Measurements from ENCODE around the gene CDH15.

The CDH15 gene

DNA sequence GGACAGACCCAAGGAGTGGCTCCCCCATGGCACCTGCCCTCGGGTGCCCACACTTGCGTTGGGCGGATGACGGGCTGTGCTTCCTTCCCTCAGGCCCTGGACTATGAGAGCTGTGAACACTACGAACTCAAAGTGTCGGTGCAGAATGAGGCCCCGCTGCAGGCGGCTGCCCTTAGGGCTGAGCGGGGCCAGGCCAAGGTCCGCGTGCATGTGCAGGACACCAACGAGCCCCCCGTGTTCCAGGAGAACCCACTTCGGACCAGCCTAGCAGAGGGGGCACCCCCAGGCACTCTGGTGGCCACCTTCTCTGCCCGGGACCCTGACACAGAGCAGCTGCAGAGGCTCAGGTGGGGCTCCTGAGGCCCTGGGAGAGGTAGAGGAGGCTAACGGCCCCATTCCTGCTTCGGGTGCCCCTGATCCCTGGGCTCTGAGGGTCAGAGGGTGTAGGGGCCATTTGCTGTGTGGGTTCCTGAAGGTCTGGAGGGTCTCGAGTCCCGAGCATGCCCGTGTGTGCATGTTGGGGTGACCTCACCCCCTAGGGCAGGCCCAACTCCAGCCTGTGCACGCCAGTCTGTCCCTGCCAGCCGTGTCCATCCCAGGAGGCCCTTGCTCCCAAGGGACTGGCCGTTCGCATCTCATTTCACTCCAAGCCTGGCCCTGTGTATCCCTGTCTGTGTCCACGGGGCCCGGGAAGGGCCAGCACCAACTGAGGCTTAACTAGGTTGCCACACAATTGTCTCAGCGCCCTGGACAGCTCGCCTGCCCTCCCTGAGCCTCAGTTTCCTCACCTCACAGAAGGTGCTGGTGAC is 18.8 kb downstream of the CDH15 start:
- DNase-seq: peak in 1 of 2 donors; percentile 18

DNA sequence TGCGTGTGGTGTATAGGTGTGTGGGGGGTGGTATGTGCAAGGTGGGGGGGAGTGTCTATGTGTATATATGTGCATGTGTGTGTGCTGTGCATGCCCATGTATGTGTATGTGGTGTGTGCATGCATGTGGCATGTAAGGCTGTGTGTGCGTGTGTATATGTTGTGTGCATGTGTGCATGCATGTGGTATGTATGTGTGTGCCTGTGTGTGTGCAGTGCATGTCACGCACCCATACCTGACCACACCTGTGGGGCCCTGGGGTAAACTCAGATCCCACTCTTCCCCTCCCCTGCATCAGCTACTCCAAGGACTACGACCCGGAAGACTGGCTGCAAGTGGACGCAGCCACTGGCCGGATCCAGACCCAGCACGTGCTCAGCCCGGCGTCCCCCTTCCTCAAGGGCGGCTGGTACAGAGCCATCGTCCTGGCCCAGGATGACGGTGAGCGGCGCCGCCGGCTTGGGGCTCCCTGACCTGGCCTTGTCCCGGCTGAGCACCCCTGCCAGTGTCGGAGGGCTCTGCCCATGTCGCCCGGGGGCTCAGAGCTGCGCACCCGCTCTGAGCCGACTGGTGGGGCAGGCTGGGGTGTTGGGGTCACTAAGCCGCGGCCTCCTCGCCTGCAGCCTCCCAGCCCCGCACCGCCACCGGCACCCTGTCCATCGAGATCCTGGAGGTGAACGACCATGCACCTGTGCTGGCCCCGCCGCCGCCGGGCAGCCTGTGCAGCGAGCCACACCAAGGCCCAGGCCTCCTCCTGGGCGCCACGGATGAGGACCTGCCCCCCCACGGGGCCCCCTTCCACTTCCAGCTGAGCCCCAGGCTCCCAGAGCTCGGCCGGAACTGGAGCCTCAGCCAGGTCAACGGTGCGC is 19.7 kb downstream of the CDH15 start:
- DNase-seq: no peak

DNA sequence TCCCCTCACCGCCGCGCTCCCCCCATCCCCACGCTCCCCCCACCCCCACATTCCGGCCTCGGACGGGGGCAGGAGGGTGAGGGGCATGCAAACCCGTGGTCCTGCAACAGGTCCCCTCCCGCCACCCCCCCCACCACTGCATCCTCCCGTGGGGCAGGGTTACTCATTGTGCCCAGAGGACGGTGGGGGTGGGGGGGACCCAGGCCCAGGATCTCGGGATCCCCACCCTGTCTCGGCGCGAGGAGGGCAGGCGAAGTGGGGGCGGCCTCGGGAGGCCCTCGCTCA is 20.3 kb downstream of the CDH15 start:
- DNase-seq: no peak

DNA sequence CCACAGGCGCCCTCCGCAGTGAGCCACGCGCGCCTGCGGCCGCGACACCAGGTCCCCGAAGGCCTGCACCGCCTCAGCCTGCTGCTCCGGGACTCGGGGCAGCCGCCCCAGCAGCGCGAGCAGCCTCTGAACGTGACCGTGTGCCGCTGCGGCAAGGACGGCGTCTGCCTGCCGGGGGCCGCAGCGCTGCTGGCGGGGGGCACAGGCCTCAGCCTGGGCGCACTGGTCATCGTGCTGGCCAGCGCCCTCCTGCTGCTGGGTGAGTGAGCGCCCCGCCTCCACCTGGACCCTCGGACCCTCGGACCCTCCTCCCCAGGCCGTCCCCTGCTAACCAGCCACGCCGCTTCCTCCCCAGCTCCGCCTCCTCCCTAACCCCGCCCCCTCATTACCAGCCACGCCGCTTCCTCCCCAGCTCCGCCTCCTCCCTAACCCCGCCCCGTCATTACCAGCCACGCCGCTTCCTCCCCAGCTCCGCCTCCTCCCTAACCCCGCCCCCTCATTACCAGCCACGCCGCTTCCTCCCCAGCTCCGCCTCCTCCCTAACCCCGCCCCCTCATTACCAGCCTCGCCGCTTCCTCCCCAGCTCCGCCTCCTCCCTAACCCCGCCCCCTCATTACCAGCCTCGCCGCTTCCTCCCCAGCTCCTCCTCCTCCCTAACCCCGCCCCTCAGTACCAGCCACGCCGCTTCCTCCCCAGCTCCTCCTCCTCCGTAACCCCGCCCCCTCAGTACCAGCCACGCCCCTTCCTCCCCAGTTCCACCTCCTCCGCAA is 20.8 kb downstream of the CDH15 start:
- DNase-seq: peak in 1 of 2 donors; percentile 72

DNA sequence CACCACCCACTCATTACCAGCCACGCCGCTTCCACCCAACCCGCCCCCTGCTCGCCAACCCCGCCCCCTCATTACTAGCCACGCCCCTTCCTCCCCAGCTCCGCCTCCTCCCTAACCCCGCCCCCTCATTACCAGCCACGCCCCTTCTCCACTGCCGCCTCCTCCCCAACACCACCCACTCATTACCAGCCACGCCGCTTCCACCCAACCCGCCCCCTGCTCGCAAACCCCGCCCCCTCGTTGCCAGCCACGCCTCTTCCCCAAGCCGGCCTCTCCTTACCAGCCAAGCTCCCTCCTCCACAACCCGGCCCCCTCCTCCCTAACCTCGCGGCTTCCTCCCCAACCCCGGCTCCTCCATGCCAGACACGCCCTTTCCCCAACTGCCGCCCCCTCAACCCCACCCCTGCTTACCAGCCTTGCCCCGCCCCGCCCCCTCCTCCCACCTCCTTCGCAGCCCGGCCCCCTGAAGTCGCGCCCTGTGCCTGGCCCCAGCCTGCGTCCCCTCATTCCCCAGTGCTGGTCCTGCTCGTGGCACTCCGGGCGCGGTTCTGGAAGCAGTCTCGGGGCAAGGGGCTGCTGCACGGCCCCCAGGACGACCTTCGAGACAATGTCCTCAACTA is 21.5 kb downstream of the CDH15 start:
- peak; percentile 54 to 66 for DNase-seq

DNA sequence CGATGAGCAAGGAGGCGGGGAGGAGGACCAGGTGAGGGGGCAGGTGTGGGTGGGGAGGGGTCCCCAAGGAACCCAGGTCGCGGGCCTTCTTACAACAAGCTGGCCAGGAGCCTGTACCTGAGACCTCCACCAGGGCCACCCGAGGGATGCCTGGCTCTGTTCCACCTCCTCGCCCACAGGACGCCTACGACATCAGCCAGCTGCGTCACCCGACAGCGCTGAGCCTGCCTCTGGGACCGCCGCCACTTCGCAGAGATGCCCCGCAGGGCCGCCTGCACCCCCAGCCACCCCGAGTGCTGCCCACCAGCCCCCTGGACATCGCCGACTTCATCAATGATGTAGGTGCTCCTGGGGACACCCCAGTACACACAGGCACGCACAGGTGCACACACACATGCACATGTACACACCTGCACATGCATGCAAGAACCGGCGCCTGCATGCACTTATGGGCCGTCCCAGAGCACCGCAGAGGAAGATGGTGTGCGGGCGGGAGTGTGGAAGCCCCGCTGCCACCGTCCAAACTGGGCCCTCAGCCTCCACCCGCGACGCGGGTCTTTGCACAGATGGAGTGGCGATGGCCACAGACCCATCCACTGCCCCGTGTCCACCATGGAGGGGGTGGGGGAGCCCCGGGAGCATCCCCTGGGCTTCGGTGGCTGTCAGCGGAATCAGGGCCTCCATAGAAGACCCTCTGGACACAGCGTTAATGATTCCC is 22.2 kb downstream of the CDH15 start:
- no peak for DNase-seq

DNA sequence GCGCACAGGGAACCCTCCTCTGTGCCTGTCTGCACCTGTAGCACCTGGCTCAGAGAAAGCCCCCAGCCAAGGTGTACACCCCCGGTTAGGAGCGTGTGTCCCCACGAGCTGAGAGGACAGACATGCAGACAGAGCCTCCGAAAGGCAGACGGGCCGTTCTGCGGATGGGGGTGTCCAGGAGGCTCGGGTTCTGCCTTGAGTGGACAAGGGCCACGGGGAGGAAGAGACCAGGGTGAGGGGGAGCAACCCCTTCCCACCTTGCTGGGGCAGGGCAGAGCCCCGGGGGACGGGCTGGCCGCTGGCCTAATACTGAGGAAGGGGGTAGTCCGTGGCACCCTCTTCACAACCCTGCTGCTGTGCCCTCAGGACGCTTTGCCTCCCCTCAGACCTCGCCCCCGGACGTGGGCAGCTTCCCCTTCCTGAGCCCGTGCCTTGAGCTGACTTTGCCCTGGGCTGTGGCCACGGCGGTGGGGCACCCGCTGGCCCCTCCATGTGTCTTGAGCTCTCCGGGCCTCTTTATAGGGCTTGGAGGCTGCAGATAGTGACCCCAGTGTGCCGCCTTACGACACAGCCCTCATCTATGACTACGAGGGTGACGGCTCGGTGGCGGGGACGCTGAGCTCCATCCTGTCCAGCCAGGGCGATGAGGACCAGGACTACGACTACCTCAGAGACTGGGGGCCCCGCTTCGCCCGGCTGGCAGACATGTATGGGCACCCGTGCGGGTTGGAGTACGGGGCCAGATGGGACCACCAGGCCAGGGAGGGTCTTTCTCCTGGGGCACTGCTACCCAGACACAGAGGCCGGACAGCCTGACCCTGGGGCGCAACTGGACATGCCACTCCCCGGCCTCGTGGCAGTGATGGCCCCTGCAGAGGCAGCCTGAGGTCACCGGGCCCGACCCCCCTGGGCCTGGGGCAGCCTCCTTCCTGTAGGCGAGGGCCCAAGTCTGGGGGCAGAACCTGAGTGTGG is 23.1 kb downstream of the CDH15 start:
- no peak for DNase-seq

DNA sequence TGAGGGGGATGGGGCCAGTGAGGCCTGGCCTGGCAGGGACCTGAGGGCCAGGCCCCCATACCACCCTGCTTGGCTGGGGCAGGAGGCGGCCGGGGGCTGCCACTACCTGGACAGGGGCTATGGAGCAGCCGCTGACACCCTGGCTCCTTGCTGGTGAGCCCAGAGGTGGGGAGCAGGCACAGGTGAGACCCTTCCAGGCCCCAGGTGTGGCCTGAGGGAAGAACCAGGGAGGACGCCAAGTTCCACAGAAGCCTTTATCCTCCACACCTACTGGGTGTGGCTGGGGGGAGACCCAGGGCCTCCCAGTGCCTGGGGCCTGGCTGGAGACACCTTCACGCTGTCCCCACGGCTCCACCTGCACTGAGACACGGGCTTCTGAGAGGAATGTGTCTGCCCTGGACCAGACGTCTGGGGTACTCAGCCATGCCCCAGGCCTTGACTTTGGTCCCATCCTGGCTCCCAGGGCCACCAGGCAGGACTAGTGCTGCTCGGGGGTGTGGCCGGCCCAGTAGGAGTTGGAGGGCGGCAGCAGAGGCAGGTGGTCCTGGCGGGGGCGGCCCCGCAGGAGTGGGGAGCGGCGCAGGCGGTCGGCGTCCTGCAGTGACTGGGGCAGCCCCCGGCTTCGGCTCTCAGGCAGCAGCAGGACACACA is 24.1 kb downstream of the CDH15 start:
- DNase-seq: no peak

DNA sequence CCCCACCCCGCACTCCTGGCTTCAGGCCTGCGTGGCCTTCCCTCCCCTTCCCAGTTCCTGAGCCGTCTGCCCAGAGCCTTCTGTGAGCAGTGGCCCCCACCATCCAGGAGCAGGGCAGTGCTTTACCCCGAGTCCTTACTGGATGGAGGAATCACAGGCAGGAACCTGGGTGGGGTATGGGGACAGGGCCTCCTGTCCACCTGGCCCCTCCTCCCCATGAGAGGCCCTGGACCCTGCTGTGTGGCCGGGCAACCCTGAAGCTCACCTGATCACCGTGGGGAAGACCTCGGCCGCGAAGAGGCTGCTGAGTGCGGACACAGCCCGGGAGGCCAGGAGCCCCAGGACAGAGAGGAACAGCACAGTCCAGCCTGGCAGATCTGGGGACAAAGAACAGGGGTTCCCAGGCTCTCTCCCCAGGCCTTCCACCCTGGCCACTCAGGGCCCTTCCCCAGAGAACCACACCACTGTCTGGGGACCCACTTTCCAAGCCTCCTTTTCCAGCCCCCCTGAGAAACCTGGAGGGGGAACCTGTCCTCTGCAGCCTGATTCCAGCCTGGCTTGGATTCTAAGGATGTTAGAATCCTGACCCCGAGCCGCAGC is 25.6 kb downstream of the CDH15 start:
- DNase-seq: no peak

DNA sequence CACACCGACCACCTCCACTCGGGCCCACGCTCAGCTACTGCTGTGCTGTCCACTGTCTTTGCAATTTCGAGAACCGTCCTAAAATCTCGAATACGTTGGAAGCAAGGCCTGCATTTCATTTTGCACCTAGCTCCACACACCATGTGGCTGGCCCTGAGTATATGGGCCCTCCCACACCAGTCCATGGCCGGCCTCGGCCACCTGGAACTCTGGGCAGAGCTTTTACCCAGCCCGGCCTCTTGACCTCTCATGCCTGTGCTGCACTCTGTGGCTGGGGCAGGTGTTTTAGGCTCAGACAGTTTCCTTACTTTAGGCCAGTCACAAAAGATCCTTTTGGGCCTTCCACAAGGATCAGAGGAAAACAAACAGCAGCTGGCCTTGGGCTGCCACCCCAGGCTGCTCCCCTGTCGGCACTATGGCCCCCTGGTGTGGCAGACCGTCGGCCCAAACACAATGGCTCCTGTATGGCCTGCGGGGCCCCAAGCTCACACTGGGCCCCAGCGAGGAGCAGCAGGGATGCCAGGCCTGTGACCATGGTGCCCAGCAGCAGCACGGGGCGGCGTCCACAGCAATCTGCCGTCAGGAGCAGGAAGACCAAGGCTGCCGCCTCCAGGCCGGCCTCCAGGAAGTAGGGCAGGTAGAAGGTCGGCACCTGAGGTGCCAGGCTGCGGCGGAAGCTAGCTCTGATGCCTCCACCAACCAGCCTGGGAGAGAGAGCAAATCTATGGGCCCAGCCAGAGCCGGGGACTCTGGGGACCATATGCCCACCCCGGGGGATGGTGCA is 26.3 kb downstream of the CDH15 start:
- DNase-seq: no peak

DNA sequence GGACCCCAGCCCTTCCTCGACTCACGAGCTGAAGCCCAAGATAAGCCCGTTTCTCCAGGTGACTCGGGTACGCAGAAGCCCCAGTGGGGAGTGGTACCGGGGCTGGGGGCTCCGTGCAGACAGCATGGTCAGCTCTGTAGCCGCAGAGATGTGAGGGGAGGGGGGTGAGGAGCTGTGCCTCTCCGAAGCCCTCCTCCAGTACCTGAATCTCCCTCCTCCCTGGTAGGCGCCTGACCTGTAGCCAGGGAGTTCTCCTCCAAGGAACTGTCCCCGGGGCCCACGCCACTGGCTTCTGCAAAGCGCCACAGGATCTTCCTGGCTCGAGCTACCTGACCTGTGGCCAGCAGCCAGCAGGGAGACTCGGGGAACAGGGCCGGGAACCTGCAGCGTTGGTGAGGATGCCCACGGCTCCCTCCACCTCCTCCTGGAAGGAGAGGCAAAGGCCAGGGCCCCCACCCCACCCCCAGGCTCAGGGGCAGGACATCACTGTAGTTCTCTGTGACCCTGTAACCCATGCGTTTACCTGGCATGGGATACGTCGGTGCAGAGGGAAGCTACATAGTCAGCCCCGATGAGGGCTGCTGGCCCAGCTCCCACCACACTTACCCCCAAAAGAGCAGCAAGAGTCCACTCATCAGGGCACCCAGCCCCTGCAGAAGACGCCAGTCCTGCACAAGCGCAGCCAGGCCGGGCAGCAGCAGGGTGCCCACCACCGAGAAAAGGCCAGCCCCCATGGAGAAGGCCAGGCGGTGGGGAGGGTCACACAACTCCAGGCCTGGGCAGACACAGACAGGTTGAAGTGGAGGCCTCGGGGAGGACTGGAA is 27.1 kb downstream of the CDH15 start:
- DNase-seq: no peak

DNA sequence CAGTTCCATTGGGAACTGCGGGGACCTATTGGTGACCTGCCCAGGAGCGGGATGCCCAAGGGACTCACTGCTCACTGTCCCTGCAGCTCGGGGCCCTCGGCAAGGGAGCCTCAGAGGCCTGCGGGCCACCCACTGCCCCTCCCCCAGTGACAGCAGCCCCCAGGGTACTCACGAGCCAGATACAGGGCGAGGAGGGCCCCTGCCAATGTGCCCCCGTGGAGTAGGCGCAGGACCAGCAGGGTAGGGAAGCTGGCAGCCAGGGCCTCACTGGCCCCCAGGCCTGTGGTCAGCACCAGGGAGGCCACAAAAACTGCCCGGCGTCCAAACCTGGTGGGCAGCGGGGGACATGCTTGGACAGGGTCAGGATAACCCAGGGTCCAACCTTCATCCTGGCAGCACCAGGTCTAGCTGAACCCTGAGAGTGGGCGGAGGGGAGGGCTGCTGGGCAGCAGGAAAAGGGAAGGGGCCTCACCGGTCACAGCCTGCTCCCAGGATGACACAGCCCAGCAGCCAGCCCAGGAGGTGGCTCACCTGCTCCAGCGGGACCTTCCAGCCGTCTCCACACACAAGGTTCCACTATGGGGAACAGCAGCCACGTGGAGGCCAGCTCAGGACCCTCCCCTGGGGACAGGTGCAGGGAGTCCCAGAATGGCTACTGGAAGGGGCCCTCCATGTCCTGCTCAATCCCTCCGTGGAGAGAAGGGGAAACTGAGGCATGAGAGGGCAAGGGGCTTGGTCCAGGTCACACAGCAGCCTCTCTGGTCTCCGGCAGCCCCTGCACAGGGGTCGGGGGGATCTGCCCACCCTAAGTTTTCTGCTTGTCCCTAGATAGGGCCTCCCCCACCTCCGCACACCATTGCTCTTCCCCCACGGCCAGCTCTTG is 27.9 kb downstream of the CDH15 start:
- DNase-seq: no peak

DNA sequence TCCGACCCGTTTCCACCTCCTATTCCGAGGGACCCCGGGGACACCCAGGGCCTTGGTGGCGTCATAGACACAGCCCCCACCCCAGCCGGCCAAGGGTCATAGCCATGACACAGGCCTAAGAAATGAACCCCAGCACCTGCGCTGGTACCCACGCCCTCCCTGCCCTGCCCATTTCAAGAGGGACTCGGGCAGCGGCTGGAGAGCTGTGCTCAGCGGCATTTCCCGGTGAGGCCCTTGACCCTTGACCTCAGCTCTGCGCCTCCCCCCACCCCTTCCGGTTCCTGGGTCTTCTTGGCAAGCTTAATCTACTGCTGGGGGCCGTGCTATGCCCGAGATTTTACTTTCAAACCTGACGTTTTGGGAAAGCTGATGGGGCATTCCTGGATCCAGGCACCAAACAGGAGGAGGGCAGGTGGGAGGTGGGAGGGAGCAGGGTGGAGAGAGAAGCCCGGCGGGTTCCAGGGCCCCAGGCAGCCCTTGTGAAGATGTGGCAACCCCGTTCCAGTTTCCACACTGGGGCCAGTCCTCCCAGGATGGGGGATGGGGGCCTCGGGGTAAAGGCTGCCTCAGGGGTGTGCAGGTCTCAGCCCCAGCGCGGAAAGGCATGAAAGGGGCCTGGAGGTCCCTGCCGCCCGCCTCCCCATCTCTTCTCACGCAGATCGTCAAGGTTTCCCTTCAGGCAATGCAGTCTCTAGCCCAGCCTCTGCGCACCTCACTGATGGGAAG is 28.7 kb downstream of the CDH15 start, which contains the start of gene SLC22A31:
Gene SLC22A31 (minus strand): TSS at position 414 of the 726 bp plus-strand sequence. CDS start 36 bp downstream, at position 378.
- DNase-seq: no peak

DNA sequence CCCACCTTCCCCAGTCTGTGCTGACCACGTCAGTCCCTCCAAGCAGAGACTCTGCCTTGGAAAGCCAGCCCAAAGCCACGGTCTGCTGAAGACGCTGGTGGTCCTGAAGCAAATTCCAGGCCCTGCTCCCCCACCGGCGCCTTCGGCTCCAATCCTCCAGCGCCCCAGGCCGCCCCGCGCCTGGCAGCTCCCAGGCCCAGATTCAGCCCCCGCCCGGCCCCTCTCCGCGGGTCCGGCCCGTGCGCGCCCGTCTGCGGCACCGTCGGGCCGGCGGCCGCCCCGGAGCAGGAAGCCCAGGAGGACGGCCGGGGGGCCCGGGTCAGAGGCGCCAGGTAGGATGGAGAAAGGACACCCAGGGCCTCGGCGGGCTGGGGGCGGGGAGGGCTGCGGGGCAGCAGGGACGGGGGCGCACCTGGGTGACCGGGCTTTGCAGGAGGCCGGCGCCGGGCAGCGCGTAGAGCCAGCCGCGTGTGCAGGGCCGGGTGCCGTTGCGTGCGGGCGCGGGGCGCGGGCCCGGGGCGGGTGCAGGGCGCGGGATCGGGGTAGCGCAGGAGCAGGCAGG is 29.4 kb downstream of the CDH15 start:
- no peak for DNase-seq

DNA sequence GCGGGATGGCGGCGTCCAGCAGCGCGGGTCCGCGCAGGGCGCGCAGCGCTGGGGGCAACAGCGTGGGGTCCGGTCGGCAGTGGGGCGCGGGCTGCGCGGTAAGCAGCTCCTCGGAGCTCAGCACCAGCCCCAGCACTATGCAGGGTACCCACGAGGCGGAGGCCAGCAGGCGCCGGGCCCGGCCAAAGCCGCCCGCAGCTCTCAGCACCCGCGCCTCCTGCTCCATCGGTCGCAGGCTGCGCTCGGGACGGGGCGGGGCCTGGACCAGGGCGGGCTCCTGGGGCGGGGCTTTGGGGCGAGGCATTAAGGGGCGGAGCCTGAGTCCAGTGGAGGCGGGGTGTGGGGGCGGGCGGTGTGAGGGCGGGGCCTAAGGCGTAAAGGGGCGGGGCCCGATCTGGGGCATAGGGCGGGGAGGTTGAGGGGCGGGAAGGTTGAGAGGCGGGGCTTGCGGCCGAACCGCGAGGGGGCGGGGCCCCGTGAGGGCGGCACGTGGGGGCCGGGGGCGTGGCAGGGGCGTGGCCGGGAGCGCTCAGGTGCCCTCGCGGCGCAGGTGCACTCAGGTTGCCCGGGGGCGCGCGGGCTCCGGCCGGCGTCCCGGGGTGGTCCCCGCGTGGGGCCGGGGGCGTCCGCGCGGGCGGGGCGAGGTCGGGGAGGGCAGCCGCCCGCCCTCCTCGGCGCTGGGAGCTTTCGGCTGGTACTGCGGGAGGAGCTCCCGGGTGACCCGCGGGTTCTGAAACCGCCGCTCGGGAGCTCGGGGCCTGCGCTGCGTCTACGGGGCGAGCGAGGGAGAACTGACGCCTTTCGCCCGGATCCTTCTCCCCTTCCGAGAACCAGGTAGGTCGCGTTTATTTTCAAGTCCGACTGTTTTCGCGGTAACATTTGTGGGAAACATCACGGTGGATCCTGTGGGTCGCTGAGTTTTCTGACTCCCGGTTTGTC is 30.2 kb downstream of the CDH15 start:
- DNase-seq: peak; percentile 81 to 87
